Measurements from ENCODE around the gene GLIPR1L2. TPM values are rescaled to one million over a fixed set of nuclear protein-coding genes. Genes with fewer than 3 reads are reported as not detected.

Gene GLIPR1L2
- total RNA-seq, 6 experiments from 2014 or later, result 0.33 to 0.83 (median 0.54) TPM

GRCh38 chr12:75407683-75408082, 16.8 kb downstream of the GLIPR1L2 start:
- H3K27me3 Mint-ChIP-seq (ENCODE audit: insufficient read depth), result peaks cover 5% of the 10 kb centered on the region
- no peaks in the 10 kb centered on the region for H3K36me3 Mint-ChIP-seq (ENCODE audit: low read depth)
- TF ChIP-seq CTCF (IDR thresholded peaks at IDR 0.05), result no peak
- no peak for DNase-seq
- no peak overlapping the region for H3K27ac Mint-ChIP-seq
- H3K9me3 Mint-ChIP-seq, result peaks cover 4% of the 10 kb centered on the region; the same call in 1 of the 2 replicates
- H3K4me1 Mint-ChIP-seq (ENCODE audit: low read depth), result no peaks in the 10 kb centered on the region; the same call in 1 of the 2 replicates
- H3K4me3 Mint-ChIP-seq, result no peak overlapping the region

- Mint-ChIP-seq H3K4me3 (no peak overlapping the region), H3K4me1 (ENCODE audit: low read depth) (peaks cover 6% of the 10 kb centered on the region), H3K27me3 (ENCODE audit: insufficient read depth) (peaks cover 4% of the 10 kb centered on the region), H3K9me3 (peaks cover 4% of the 10 kb centered on the region; the same call in 1 of the 2 replicates), H3K36me3 (ENCODE audit: low read depth) (no peaks in the 10 kb centered on the region), H3K27ac (no peak overlapping the region)
- TF ChIP-seq CTCF (IDR thresholded peaks at IDR 0.05), result no peak
- no peak for DNase-seq
Measured at GRCh38 chr12:75409830-75410229, 18.9 kb downstream of the GLIPR1L2 start.

- Mint-ChIP-seq H3K9me3 (no peaks in the 10 kb centered on the region), H3K36me3 (ENCODE audit: low read depth) (no peaks in the 10 kb centered on the region), H3K27ac (no peak overlapping the region), H3K27me3 (ENCODE audit: insufficient read depth) (no peaks in the 10 kb centered on the region), H3K4me1 (ENCODE audit: low read depth) (peaks cover 19% of the 10 kb centered on the region), H3K4me3 (no peak overlapping the region)
- DNase-seq, result no peak
- TF ChIP-seq CTCF (IDR thresholded peaks at IDR 0.05), result no peak
Measured at GRCh38 chr12:75414671-75415070, 23.8 kb downstream of the GLIPR1L2 start.

DNA sequence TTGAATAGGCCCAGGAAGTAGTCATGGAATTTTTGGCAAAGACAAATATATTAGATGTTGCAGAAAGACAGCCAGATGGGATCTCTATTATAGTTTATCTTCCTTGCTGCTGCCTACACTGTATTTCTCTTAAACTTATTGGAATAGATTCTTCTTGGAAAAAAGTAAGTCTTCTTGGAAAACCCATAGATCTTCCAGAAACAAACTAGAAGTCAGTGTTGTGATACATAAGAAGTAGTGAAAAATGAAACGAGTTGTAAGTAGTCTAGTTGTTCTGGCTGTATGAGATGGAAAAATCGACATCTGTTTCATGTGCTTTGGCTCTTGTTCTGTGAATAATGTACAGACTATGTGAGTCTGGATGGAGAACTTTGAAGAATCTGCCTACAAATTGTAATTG, 29.0 kb downstream of the GLIPR1L2 start:
- Mint-ChIP-seq H3K9me3 (peaks cover 5% of the 10 kb centered on the region; the same call in 1 of the 2 replicates), H3K4me3 (no peak overlapping the region), H3K27me3 (ENCODE audit: insufficient read depth) (no peaks in the 10 kb centered on the region), H3K36me3 (ENCODE audit: low read depth) (no peaks in the 10 kb centered on the region; the same call in 1 of the 2 replicates), H3K4me1 (ENCODE audit: low read depth) (peaks cover 18% of the 10 kb centered on the region), H3K27ac (no peak overlapping the region)
- no peak for DNase-seq
- TF ChIP-seq CTCF (IDR thresholded peaks at IDR 0.05), result no peak

GRCh38 chr12:75427491-75427890, 36.6 kb downstream of the GLIPR1L2 start:
- H3K36me3 Mint-ChIP-seq (ENCODE audit: low read depth), result peaks cover 16% of the 10 kb centered on the region
- no peak for TF ChIP-seq CTCF (IDR thresholded peaks at IDR 0.05)
- peaks cover 6% of the 10 kb centered on the region; the same call in 1 of the 2 replicates for H3K4me1 Mint-ChIP-seq (ENCODE audit: low read depth)
- H3K27ac Mint-ChIP-seq, result no peak overlapping the region
- H3K9me3 Mint-ChIP-seq, result peaks cover 36% of the 10 kb centered on the region
- DNase-seq, result no peak
- H3K4me3 Mint-ChIP-seq, result no peak overlapping the region
- H3K27me3 Mint-ChIP-seq (ENCODE audit: insufficient read depth), result no peaks in the 10 kb centered on the region; the same call in 1 of the 2 replicates

DNA sequence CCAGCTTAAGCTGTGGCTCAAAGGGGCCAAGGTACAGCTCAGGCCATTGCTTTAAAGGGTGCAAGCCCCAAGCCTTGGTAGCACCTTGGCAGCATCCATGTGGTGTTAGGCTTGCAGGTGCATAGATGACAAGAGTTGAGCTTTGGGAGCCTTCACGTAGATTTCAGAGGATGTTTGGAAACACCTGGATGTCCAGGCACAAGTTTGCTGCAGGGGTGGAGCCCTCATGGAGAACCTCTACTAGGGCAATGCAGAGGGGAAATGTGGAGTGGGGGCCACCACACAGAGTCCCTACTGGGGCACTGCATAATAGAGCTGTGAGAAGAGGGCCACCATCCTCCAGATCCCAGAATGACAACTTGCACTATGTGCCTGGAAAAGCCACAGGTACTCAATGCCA, 37.9 kb downstream of the GLIPR1L2 start:
- TF ChIP-seq CTCF (IDR thresholded peaks at IDR 0.05), result no peak
- H3K4me1 Mint-ChIP-seq (ENCODE audit: low read depth), result peaks cover 9% of the 10 kb centered on the region; the same call in 1 of the 2 replicates
- no peak overlapping the region for H3K27ac Mint-ChIP-seq
- no peaks in the 10 kb centered on the region; the same call in 1 of the 2 replicates for H3K27me3 Mint-ChIP-seq (ENCODE audit: insufficient read depth)
- DNase-seq, result no peak
- H3K9me3 Mint-ChIP-seq, result peaks cover 36% of the 10 kb centered on the region
- H3K4me3 Mint-ChIP-seq, result no peak overlapping the region
- H3K36me3 Mint-ChIP-seq (ENCODE audit: low read depth), result peaks cover 19% of the 10 kb centered on the region
